CD4-positive, alpha-beta T cell treated with Interleukin-10 for 1 hour (primary cell): ENCODE data around the gene GSTO2.

Experiments
- DNase-seq: peaks from one replicate; pipeline ENCODE4 v3.0.0-alpha.2; 2020

GSTO2 gene

DNA sequence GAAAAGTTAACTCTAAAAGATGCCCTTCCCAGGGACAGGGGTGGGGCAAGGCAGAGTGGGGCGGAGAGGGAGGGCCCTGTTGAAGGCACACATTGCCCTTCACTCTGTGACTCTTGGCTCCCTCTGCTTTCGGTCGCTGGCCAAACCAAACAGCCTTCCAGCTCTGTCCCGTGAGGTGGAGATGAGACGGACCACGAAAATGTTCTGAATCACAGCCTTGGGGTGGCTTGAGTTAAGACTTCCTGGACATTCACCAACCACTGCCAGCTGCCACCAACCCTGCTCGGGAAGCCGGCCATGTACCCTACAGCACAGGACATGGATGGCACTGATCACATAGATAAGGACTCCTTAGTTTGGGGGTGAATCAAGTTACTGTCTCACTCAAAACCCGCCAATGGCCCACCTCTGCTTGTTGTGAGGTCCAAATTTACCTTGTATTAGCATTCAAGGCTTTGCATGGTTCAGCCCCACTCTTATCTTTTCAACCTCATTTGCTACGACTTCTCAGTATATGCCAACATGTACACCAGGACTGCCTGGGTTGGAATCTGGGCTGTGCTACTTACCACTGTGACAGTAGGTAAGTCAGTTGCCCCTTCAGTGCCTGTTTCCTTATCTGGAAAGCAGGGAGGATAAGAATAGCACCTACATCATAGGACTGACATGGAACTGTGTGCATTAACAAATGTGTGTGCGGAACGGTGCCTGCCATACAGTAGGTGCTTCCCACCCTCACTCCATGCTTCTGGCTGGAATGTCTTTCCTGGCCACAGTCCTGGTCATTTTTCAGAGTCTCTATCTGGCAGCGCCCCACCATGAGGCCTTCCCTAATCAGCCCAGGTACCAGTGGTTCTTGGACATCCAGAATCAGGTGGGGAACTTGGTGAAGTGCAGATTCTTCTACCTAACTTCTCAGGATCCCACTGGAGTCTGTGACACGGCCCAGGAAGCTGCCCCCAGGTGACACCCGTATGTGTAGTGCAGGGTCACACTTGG, 41.3 kb downstream of the GSTO2 start:
- no peak for DNase-seq

DNA sequence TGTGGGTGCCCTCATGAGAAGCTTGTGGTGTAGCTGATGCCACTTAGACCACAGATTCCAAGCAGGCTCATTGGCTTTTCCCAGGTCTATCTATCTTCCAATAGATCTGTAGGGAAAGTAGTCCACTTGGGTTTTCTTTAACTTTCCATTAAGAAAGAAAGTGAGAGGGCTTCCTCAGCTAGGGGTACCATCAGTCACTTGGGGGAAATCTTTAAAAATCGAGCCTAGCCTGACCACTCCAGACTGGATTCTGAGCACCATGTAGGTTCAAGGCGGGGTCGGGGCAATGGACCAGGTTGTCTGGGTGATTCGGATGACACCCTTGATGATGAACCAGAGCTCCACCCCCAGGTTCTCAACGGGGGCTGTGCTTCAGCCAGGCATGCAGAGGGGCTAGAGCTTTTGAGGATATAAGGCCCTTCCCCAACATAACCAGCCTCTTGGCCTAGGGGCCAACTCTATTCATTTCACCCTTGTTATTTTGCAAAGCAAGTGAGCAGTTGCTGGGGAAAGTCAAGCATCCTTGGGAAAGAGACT, 42.3 kb downstream of the GSTO2 start:
- DNase-seq: no peak

DNA sequence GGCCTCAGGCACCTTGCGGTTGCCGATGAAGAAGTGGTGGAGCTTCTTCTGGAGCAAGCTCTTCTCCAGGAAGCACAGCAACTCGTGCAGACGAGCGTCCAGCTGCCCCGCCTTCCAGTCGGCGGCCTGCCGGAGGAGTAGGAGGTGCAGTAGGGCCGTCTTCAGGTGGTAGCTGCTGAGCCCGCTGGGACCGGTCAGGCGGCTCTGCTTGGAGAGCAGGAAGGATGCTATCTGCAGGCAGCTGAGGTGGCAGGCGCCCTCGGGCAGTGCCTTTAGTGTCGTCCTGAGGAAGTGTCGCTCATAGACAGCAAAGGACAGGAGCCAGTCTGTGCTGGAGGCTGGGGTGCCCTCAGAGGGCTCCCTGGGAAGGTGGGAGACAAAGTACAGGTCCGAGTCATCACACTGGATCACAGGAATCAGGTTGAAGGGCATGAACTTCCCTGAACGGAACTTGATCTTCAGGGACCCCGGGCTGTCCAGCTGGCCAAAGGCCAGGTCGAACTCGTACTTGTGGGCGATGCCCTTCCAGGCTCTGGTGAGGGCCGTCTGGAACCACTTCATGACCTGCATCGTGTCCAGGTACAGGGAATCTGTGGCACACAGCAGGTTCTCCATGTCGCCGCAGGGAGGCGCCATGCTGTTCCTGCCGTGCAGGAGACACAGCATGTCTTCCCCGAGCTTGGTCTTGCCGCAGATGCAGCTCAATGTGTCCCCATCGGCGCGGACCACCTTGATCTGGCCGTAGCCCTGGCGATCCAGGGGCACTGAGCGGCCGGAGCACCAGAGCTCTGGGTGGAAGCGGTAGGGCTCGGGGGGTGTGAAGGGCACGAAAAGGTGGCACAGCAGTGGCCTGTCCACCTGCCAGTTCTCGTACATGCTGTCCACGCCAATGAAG, 45.9 kb downstream of the GSTO2 start:
- DNase-seq: no peak

GRCh38 chr10:104315486-104315921, 46.5 kb downstream of the GSTO2 start:
- no peak for DNase-seq

- no peak for DNase-seq
These were observed 47.5 kb downstream of the GSTO2 start for GRCh38 chr10:104316321-104317099.

- DNase-seq: no peak
These were observed 48.3 kb downstream of the GSTO2 start for GRCh38 chr10:104317269-104317710.

DNA sequence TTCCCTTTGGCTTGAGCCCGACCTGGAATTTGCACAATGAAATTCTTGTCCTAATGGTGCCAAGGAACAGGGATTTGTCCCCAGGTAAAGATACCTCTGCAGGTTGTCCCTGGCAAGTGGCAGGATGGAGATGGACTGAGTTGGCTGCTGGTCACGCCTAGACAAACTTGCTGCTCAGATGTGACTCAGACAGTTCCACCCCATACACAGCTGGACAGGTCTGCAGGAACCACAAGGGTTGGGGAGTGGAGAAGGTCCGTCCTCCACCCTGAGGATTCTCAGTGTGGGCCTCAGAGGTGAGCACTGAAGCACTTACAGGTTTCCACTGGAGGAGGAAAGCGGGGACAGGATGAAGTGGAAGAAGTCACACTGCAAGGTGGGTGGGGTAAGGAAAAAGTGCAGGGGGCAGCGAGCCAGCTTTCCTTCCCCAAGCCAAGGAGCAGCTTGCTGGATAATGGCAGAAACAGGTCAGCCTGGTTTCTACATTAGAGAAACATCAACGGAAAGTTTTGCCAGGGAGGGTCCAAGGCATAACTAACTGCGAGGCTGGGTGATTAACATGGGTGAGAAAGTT, 48.8 kb downstream of the GSTO2 start:
- DNase-seq: no peak

GRCh38 chr10:104318326-104318725, 49.3 kb downstream of the GSTO2 start:
- DNase-seq: no peak

DNA sequence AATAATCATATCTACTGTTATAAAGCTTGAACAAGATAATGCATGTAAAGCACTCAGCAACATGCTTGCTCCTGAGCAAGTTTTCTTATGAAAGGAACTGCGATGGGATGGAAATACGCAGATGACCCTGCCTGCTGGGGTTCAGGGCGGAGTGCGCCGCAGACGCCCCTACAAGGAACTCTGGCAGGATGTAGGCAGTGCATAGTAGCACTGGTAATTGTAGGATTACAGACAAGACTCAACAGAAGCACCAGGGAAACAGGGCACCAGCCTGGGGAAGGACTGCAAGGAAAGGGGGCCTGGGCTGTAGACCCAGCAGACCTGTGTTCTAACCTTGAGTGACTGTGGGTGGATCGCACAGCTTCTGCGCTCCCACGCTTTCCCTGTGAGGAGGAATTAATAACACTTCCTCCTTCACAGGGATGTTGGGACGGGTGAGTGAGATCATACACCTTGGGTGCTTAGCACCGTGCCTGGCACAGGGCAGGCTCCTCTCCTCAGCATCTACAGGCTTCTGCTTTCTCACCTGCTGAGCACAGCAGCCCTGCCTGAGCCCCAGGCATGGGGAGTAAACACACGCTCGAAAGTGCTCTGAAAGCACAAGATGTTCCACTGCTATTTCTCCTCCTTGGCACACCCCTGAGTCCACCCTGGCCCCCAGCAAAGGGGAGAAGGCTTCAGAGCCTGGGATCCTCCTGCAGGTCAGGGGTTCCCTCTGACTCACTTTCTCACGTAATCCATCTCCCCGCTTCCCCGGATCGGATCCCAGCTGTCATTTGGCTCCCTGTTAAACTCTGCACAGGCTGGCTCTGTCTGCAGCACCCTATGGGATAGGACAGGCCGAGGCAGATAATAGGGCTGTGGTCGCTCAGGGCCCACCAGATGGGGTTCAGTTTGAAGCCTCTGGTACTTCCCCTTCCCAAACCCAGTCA, 50.1 kb downstream of the GSTO2 start:
- no peak for DNase-seq

DNA sequence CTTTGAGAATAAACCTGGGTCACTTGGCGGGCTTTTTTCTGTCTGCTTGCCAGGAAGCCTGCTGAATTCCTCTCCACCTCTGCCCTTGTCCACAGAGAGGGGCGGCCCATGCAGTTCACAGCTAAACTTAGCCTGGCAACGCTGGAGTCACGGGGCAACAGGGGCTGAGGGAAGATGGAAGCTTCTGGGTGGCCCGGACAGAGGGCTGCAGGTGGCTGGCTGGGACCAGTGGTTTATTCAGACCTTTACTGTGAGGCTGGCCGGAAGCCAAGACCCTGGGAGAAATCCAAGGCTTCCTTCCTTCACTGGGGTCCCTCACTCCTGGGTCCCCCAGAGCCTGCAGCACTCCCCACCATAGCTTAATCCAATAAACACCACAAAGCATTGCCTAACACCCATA, 52.2 kb downstream of the GSTO2 start:
- DNase-seq: no peak

GRCh38 chr10:104321725-104322415, 52.9 kb downstream of the GSTO2 start:
- no peak for DNase-seq

GRCh38 chr10:104322416-104322782, 53.4 kb downstream of the GSTO2 start:
- peak; percentile 49 for DNase-seq

DNA sequence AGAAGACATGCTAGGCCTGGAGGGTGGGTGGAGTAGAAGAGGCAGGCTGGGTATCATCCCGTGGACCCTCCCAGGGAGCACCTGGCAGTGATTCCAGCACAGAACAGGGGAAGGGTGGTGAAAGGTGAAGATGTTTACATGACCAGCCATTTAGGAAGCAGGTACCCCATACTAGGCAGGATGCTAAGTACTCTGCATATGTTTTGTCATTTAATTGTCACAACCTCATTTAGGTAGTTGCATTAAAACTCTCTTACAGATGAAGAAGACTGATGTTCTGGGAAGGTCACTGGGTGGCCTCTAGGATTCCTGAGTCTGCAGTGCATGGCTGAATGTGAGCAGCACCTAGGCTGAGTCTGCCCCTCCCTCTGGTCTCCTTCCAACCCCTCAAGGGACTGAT, 54.1 kb downstream of the GSTO2 start:
- DNase-seq: no peak

- DNase-seq: no peak
These were observed 54.8 kb downstream of the GSTO2 start for GRCh38 chr10:104323760-104324201.

DNA sequence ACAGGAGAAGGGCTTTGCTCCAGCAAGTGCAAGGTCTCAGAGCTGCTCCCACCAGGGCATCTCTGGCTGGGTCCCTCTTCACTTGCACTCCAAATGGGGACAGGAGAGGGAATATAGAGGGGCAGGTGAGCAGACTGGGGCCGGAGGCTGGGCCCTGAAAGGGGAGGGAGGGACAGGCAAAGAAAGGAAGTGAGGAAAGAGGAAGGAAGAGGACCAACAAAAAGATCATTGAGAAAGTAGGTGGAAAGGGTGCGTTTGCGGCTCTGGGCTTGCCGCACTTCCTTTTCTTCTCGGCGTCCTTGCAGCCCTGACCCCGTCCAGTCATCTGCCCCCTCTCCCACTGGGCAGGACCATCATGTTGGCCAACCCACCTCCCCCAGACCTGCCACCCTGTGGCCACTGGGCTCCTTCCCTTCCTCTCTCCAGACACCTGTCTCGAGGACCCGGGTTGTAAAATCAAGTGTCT, 55.3 kb downstream of the GSTO2 start:
- no peak for DNase-seq

DNA sequence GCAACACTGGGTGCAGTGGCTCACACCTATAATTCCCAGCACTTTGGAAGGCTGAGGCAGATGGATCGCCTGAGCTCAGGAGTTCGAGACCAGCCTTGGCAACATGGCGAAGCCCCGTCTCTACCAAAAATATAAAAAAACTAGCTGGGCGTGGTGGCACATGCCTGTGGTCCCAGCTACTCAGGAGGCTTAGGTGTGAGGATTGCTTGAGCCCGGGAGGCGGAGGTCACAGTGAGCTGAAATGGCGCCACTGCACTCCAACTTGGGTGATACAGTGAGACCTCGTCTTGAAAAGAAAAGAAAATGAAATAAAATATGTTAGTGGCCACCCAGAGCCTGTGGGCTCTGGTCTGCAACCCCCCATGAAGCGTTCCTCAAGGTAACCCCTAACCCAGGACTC, 55.9 kb downstream of the GSTO2 start:
- DNase-seq: no peak

GRCh38 chr10:104325436-104326435, 56.8 kb downstream of the GSTO2 start:
- no peak for DNase-seq

DNA sequence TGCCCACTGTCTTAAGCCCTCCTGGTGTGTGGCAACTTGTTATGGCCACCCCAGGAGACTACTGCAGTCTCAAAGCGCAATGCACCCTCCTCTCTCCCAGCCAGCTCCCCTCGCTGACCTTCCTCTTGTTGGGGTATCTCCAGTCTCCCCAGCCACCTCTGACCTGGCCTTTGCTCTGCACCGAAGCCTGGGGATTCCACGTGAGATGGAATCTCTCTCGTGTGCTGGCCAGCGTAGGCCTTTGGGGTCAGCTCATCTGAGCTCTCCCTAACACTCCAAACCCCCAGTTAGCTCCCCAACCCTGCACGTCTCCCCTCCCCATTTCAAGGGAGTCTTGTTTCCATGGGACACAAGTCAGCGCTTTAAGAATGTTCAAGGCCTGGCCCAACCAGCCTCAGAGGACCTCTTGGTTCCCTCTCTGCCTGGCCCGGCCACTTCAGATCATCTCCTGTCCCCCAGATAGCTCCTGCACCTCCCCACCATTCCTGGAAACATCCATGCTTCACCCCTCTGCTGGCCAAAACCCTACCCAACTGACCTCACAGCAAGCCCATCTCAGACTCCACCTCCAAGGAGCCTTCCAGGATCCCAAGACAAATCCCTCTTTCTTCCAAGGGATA, 58.1 kb downstream of the GSTO2 start:
- DNase-seq: no peak
